VCaP (cell line): ENCODE results near the gene TYRO3.
A peak's percentile ranks its signal among the peaks of the same experiment; 100 is the strongest.

Experiments
- H3K27ac ChIP-seq: fragments of 450-650 bp; 2 replicates; pipeline ENCODE4 v1.5.1; 2017
- CTCF ChIP-seq: fragments of 450-650 bp; conservative IDR thresholded peaks from 2 replicates; pipeline ENCODE4 v1.5.1; 2017; ENCODE audit warnings: mild to moderate bottlenecking, moderate library complexity

TYRO3 gene

GRCh38 chr15:41627203-41627602, 68.2 kb downstream of the TYRO3 start:
- H3K27ac ChIP-seq = no peak overlapping the region
- no peak for TF ChIP-seq CTCF

- no peak overlapping the region for H3K27ac ChIP-seq
- TF ChIP-seq CTCF = no peak
Observed at GRCh38 chr15:41629463-41629862, 70.5 kb downstream of the TYRO3 start.

- no peak for TF ChIP-seq CTCF
- no peak overlapping the region for H3K27ac ChIP-seq
Observed at GRCh38 chr15:41629883-41630282, 70.9 kb downstream of the TYRO3 start.

GRCh38 chr15:41630616-41631217, 71.7 kb downstream of the TYRO3 start:
- H3K27ac ChIP-seq = no peak overlapping the region
- TF ChIP-seq CTCF = no peak

GRCh38 chr15:41631880-41632470, 73.0 kb downstream of the TYRO3 start:
- no peak for TF ChIP-seq CTCF
- peak overlapping the region; percentile 34 for H3K27ac ChIP-seq
